ENCODE measurements around the gene GRIA4.

DNA sequence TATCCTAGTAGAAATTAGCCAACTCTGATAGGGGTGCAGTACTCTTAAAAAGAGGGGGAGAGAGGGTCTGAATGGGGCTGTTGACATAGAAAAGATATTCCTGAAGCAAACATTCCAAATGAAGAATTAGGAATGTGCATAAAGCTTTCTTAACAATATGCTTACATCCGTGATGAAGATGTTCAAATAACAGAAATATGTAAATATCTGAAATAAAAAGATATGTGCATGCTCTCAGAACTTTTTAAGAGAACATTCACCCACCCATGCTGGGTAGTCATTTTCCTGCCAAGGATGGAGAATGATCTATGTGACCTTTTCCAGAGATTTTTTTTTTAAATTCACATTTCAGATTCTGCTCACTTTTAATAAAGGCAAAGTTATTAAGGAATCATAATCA, 80.6 kb downstream of the GRIA4 start:
- TF ChIP-seq EZH2 (IDR thresholded peaks at IDR 0.05; ENCODE audit: insufficient read depth, low read length), result no peak
- TF ChIP-seq, protein P1, sequence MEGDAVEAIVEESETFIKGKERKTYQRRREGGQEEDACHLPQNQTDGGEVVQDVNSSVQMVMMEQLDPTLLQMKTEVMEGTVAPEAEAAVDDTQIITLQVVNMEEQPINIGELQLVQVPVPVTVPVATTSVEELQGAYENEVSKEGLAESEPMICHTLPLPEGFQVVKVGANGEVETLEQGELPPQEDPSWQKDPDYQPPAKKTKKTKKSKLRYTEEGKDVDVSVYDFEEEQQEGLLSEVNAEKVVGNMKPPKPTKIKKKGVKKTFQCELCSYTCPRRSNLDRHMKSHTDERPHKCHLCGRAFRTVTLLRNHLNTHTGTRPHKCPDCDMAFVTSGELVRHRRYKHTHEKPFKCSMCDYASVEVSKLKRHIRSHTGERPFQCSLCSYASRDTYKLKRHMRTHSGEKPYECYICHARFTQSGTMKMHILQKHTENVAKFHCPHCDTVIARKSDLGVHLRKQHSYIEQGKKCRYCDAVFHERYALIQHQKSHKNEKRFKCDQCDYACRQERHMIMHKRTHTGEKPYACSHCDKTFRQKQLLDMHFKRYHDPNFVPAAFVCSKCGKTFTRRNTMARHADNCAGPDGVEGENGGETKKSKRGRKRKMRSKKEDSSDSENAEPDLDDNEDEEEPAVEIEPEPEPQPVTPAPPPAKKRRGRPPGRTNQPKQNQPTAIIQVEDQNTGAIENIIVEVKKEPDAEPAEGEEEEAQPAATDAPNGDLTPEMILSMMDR (IDR thresholded peaks at IDR 0.05; ENCODE audit: insufficient read depth, low read depth, low read length), result no peak
